ENCODE measurements around the gene TCP1. TPM values are rescaled to one million over a fixed set of nuclear protein-coding genes. Genes with fewer than 3 reads are reported as not detected.

TCP1 gene
- total RNA-seq, 2 experiments from 2014 or later, result 212 to 216 TPM

DNA sequence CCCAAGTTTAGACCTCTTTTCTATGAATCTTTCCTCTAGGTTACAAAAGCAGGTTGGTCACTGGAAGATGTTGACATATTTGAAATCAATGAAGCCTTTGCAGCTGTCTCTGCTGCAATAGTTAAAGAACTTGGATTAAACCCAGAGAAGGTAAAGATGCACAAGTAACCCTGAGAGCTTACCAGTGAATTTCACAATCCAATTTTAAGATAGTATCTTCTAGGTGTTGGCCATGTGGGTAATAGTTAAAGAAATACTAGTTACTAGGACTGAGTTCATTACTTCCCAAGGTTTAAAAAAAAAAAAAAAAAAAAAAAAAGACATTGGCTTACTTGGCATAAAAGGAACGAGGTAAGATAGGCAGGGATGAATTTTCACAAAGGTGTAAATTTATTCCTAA is 11.3 kb downstream of the TCP1 start:
- H3K9me3 ChIP-seq (ENCODE audit: control insufficient read depth in 1 of 2, insufficient read depth in 1 of 2, low read length in 2 of 2), result no peaks in the 10 kb centered on the region
- ChIA-PET CTCF (no interaction called here), POLR2A (interaction anchor here (0.8 to 1.5 kb wide), 2 partner anchors 10 to 16 kb away, joined by 4 to 6 read pairs; partner anchors contain the start of gene ACAT2)
- H3K9me3 Mint-ChIP-seq, result no peaks in the 10 kb centered on the region
- H3K27ac Mint-ChIP-seq, result peak overlapping the region; percentile 15
- H3K27ac ChIP-seq (ENCODE audit: low read depth in 1 of 2, low read length in 2 of 2), result no peak overlapping the region
- peaks cover 14% of the 10 kb centered on the region for H3K4me1 Mint-ChIP-seq (ENCODE audit: low read depth)
- ATAC-seq (ENCODE audit: poor library complexity) (no peak), DNase-seq (no peak)
- no peak overlapping the region for H3K4me3 Mint-ChIP-seq
- H3K36me3 ChIP-seq (ENCODE audit: insufficient read depth, low read length), result peaks cover 74% of the 10 kb centered on the region
- no peaks in the 10 kb centered on the region for H3K4me1 ChIP-seq (ENCODE audit: insufficient read depth, low read length)
- intact Hi-C loops (cut with DNase I, micrococcal nuclease), result no loop called here
- TF ChIP-seq CTCF (IDR thresholded peaks at IDR 0.05), result no peak
- no peaks in the 10 kb centered on the region for H3K27me3 ChIP-seq (ENCODE audit: control insufficient read depth in 1 of 2, insufficient read depth in 2 of 2, low read length in 2 of 2)
- no peak overlapping the region for H3K4me3 ChIP-seq (ENCODE audit: low read length)
- peaks cover 98% of the 10 kb centered on the region for H3K36me3 Mint-ChIP-seq (ENCODE audit: low read depth)
- no peaks in the 10 kb centered on the region for H3K27me3 Mint-ChIP-seq

GRCh38 chr6:159777240-159777904 is 12.0 kb downstream of the TCP1 start:
- Histone ChIP-seq H3K4me3 (ENCODE audit: low read length) (no peak overlapping the region), H3K36me3 (ENCODE audit: insufficient read depth, low read length) (peaks cover 67% of the 10 kb centered on the region), H3K4me1 (ENCODE audit: insufficient read depth, low read length) (no peaks in the 10 kb centered on the region), H3K9me3 (ENCODE audit: control insufficient read depth in 1 of 2, insufficient read depth in 1 of 2, low read length in 2 of 2) (no peaks in the 10 kb centered on the region), H3K27me3 (ENCODE audit: control insufficient read depth in 1 of 2, insufficient read depth in 2 of 2, low read length in 2 of 2) (no peaks in the 10 kb centered on the region), H3K27ac (ENCODE audit: low read depth in 1 of 2, low read length in 2 of 2) (no peak overlapping the region)
- ChIA-PET CTCF (no interaction called here), POLR2A (interaction anchor here (0.8 to 1.5 kb wide), 2 partner anchors 10 to 16 kb away, joined by 4 to 6 read pairs; partner anchors contain the start of gene ACAT2)
- no peaks in the 10 kb centered on the region for H3K9me3 Mint-ChIP-seq
- ATAC-seq (ENCODE audit: poor library complexity) (no peak), DNase-seq (no peak)
- peak overlapping the region; percentile 58 for H3K27ac Mint-ChIP-seq
- intact Hi-C loops (cut with DNase I, micrococcal nuclease), result no loop called here
- H3K4me1 Mint-ChIP-seq (ENCODE audit: low read depth), result peaks cover 6% of the 10 kb centered on the region
- no peaks in the 10 kb centered on the region for H3K27me3 Mint-ChIP-seq
- no peak for TF ChIP-seq CTCF (IDR thresholded peaks at IDR 0.05)
- H3K4me3 Mint-ChIP-seq, result no peak overlapping the region
- peaks cover 90% of the 10 kb centered on the region for H3K36me3 Mint-ChIP-seq (ENCODE audit: low read depth)

DNA sequence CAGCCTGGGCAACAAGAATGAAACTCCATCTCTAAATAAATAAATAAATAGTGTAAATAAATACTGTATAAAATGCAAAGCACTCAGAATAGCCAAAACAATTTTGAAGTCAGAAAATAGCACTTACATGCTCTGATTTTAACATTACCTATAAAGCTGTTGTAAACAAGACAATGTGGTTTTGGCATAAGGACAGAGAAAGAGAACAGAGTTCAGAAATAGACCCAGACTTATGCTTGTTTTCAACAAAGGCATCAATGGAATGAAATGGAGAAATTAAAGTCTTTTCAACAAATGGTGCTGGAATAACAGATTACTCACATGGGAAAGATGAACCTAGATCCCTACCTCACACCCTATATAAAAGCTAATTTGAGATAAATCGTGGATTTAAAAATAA is 17.2 kb downstream of the TCP1 start:
- CTCF ChIA-PET, result no interaction called here
- H3K36me3 Mint-ChIP-seq (ENCODE audit: low read depth), result peaks cover 83% of the 10 kb centered on the region
- intact Hi-C loops (cut with DNase I, micrococcal nuclease), result no loop called here

More for the DNA sequence above, 17.2 kb downstream of the TCP1 start:
- Histone ChIP-seq H3K4me1 (ENCODE audit: insufficient read depth, low read length) (no peaks in the 10 kb centered on the region), H3K36me3 (ENCODE audit: insufficient read depth, low read length) (peaks cover 49% of the 10 kb centered on the region), H3K27ac (ENCODE audit: low read depth in 1 of 2, low read length in 2 of 2) (no peak overlapping the region), H3K9me3 (ENCODE audit: control insufficient read depth in 1 of 2, insufficient read depth in 1 of 2, low read length in 2 of 2) (no peaks in the 10 kb centered on the region), H3K27me3 (ENCODE audit: control insufficient read depth in 1 of 2, insufficient read depth in 2 of 2, low read length in 2 of 2) (no peaks in the 10 kb centered on the region), H3K4me3 (ENCODE audit: low read length) (no peak overlapping the region)
- H3K4me1 Mint-ChIP-seq (ENCODE audit: low read depth), result no peaks in the 10 kb centered on the region
- no peak overlapping the region for H3K27ac Mint-ChIP-seq
- TF ChIP-seq CTCF (IDR thresholded peaks at IDR 0.05), result no peak
- H3K27me3 Mint-ChIP-seq, result no peaks in the 10 kb centered on the region
- no peak overlapping the region for H3K4me3 Mint-ChIP-seq
- DNase-seq, result no peak
- no peak for ATAC-seq (ENCODE audit: poor library complexity)
- POLR2A ChIA-PET, result interaction anchor here (0.8 kb wide), 2 partner anchors 10 to 18 kb away, joined by 3 read pairs; partner anchors contain the start of genes ACAT2 and TCP1
- no peaks in the 10 kb centered on the region for H3K9me3 Mint-ChIP-seq
